ENCODE measurements around the gene PPFIA3. TPM values are rescaled to one million over a fixed set of nuclear protein-coding genes. Genes with fewer than 3 reads are reported as not detected.

Gene PPFIA3
- total RNA-seq, 4 donors from 2014 or later, result 10.9 to 20.9 (median 13.8) TPM

GRCh38 chr19:49094505-49095482 is 24.6 kb upstream of the PPFIA3 start:
- 71 to 73% methylated on average over 23 of the region's 23 CpGs for WGBS, 2 donors
- TF ChIP-seq, protein P1, sequence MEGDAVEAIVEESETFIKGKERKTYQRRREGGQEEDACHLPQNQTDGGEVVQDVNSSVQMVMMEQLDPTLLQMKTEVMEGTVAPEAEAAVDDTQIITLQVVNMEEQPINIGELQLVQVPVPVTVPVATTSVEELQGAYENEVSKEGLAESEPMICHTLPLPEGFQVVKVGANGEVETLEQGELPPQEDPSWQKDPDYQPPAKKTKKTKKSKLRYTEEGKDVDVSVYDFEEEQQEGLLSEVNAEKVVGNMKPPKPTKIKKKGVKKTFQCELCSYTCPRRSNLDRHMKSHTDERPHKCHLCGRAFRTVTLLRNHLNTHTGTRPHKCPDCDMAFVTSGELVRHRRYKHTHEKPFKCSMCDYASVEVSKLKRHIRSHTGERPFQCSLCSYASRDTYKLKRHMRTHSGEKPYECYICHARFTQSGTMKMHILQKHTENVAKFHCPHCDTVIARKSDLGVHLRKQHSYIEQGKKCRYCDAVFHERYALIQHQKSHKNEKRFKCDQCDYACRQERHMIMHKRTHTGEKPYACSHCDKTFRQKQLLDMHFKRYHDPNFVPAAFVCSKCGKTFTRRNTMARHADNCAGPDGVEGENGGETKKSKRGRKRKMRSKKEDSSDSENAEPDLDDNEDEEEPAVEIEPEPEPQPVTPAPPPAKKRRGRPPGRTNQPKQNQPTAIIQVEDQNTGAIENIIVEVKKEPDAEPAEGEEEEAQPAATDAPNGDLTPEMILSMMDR (IDR thresholded peaks at IDR 0.05), result no peak
- no peak for TF ChIP-seq POLR2A (IDR thresholded peaks at IDR 0.05)
- H3K4me3 ChIP-seq, result no peak overlapping the region
- H3K27me3 ChIP-seq, result no peaks in the 10 kb centered on the region
- DNase-seq, result no peak
- no peak overlapping the region for H3K27ac ChIP-seq
- intact Hi-C loops (cut with DNase I), result loop anchor here (5.0 kb wide), 1 partner anchor 53 kb away; no protein-coding TSS in a partner anchor
- H3K36me3 ChIP-seq, result peaks cover 36 to 96% (median 54%) of the 10 kb centered on the region in 3 donors
- peaks cover 0 to 29% (median 5%) of the 10 kb centered on the region in 3 donors for H3K4me1 ChIP-seq
- H3K9me3 ChIP-seq, result no peaks in the 10 kb centered on the region

DNA sequence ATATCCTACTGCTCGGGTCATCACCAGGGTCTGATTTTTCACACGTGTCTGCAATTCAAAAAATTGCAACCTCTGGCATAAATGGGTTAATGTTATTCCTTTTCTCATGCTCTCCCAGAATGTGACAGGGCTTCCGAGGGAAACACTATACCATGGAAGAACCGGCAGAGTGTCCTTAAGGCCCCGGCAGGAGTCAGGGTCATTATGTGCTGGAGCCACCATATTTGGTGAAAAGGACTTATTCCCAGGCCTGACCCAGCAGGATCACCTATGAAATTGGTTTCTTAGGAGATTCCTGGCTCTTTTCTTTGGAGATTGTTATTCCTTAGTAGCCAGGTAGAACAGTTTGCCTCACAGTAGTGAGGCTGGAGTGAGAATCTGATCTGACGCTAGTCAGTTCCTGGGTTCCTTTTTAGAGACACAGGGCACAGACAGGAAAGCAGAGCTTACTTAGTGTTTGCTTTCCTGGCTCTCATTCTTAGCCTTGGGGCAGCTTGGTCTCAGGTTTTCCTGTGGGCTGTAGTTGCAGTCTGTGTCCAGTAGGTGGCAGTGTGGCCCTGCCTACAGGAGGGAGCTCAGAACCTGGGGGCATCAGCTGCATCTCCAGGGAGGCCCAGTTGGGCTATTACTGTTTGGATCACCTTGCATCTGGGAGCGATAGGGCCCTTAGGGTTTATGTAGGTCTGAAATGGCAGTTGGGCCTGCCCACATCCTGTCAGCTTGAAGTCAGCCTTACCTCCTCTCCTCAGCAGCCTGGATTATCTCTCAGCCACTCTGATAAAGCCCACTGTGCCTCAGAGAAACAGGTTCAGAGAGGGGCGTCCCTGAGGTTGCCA is 21.7 kb upstream of the PPFIA3 start:
- intact Hi-C loops (cut with DNase I), result loop anchor here (5.0 kb wide), 1 partner anchor 50 kb away; no protein-coding TSS in a partner anchor
- Histone ChIP-seq H3K4me1 (peaks cover 0 to 29% (median 5%) of the 10 kb centered on the region in 3 donors), H3K27ac (peak overlapping the region in 2 of 4 donors; percentile 5 to 23), H3K36me3 (peaks cover 35 to 96% (median 53%) of the 10 kb centered on the region in 3 donors), H3K9me3 (no peaks in the 10 kb centered on the region), H3K4me3 (no peak overlapping the region), H3K27me3 (no peaks in the 10 kb centered on the region)
- 41 to 53% methylated on average over 7 of the region's 8 CpGs for WGBS, 2 donors
- TF ChIP-seq POLR2A (IDR thresholded peaks at IDR 0.05), result no peak
- TF ChIP-seq, protein P1 (IDR thresholded peaks at IDR 0.05), result peak; percentile 98 to 100 (median 98)
- DNase-seq, result no peak

DNA sequence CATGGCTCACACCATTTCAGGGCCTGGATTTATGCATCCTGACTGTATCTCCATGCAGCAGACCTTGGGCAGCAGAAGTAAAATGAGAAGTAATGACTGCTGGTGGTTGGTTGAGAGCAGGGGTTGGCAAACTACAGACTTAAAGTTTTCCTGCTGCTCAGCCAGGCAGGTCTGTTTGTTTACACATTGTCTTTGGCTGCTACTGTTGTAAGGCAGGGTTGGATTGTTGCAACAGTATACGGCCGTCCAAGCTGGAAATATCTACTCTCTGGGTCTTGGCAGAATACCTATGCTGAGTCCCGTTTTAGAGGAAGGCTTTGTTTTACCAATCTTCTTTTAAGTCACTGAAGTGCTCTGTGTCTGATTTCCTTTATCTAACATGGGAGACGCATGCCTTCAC is 20.5 kb upstream of the PPFIA3 start:
- peaks cover 37 to 96% (median 57%) of the 10 kb centered on the region in 3 donors for H3K36me3 ChIP-seq
- H3K27ac ChIP-seq, result no peak overlapping the region
- no peaks in the 10 kb centered on the region for H3K27me3 ChIP-seq
- intact Hi-C loops (cut with DNase I), result loop anchor here (5.0 kb wide), 1 partner anchor 49 kb away; no protein-coding TSS in a partner anchor
- 69% methylated on average over 4 of the region's 4 CpGs for WGBS, 2 donors
- H3K4me1 ChIP-seq, result peaks cover 0 to 29% (median 5%) of the 10 kb centered on the region in 3 donors
- no peaks in the 10 kb centered on the region for H3K9me3 ChIP-seq
- no peak for TF ChIP-seq POLR2A (IDR thresholded peaks at IDR 0.05)
- TF ChIP-seq, protein P1 (IDR thresholded peaks at IDR 0.05), result no peak
- no peak for DNase-seq
- H3K4me3 ChIP-seq, result no peak overlapping the region

DNA sequence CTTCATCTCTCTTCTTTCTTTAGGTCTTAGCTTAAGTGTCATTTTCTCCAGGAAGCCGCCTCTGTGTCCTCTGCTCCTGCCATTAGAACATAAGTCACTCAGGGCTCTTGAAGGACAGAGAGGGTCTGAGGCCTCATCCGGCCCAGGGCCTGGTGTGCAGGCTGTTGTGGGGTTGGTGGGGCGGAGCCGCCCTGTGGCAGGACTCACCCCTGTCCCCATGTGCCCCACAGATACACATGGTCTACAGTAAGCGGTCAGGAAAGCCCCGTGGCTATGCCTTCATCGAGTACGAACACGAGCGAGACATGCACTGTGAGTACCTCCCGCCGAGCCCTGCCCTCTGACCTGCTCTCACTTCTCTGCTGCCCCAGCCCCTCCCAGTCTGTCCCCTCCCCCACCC is 18.2 kb upstream of the PPFIA3 start:
- Histone ChIP-seq H3K4me1 (peaks cover 0 to 20% (median 5%) of the 10 kb centered on the region in 3 donors), H3K36me3 (peaks cover 47 to 98% (median 77%) of the 10 kb centered on the region in 3 donors), H3K4me3 (no peak overlapping the region), H3K27ac (no peak overlapping the region), H3K9me3 (no peaks in the 10 kb centered on the region), H3K27me3 (no peaks in the 10 kb centered on the region)
- DNase-seq, result no peak
- TF ChIP-seq, protein P1 (IDR thresholded peaks at IDR 0.05), result no peak
- TF ChIP-seq POLR2A (IDR thresholded peaks at IDR 0.05), result no peak
- intact Hi-C loops (cut with DNase I), result loop anchor here (5.0 kb wide), 1 partner anchor 96 kb away; no protein-coding TSS in a partner anchor
- 58 to 63% methylated on average over 6 to 10 of the region's 12 CpGs for WGBS, 2 donors

All from esophagus squamous epithelium (tissue), 5 donors.